Measurements from ENCODE around the gene ASMTL. TPM values are rescaled to one million over a fixed set of nuclear protein-coding genes. Genes with fewer than 3 reads are reported as not detected.
A peak's percentile ranks its signal among the peaks of the same experiment; 100 is the strongest.

ASMTL gene
- total RNA-seq, 1 donor from 2014 or later = 27.1 TPM

- no peak for TF ChIP-seq CTCF (IDR thresholded peaks at IDR 0.05)
- Histone ChIP-seq H3K4me1 (no peaks in the 10 kb centered on the region), H3K9me3 (no peaks in the 10 kb centered on the region), H3K36me3 (peaks cover 2 to 21% of the 10 kb centered on the region in 2 donors), H3K27me3 (no peaks in the 10 kb centered on the region), H3K4me3 (no peak overlapping the region), H3K27ac (no peak overlapping the region)
- peak in 1 of 2 donors; percentile 37 for DNase-seq (ENCODE audit: low spot score in 2 of 2)
- intact Hi-C loops (cut with DNase I) = no loop called here
Observed at GRCh38 chrX:1444561-1445500, 7.9 kb downstream of the ASMTL start.

GRCh38 chrX:1443496-1444075 lies 9.1 kb downstream of the ASMTL start:
- H3K9me3 ChIP-seq = no peaks in the 10 kb centered on the region
- peaks cover 5 to 32% of the 10 kb centered on the region in 2 donors for H3K36me3 ChIP-seq
- H3K4me3 ChIP-seq = no peak overlapping the region
- no peaks in the 10 kb centered on the region for H3K4me1 ChIP-seq
- H3K27me3 ChIP-seq = no peaks in the 10 kb centered on the region
- intact Hi-C loops (cut with DNase I) = no loop called here
- H3K27ac ChIP-seq = no peak overlapping the region
- DNase-seq (ENCODE audit: low spot score in 2 of 2) = peak in 1 of 2 donors; percentile 48
- no peak for TF ChIP-seq CTCF (IDR thresholded peaks at IDR 0.05)

GRCh38 chrX:1442724-1443367 lies 9.9 kb downstream of the ASMTL start:
- intact Hi-C loops (cut with DNase I) = no loop called here
- no peaks in the 10 kb centered on the region for H3K9me3 ChIP-seq
- no peaks in the 10 kb centered on the region for H3K27me3 ChIP-seq
- peaks cover 8 to 40% of the 10 kb centered on the region in 2 donors for H3K36me3 ChIP-seq
- DNase-seq (ENCODE audit: low spot score in 2 of 2) = peak in 1 of 2 donors; percentile 42
- TF ChIP-seq CTCF (IDR thresholded peaks at IDR 0.05) = no peak
- no peak overlapping the region for H3K4me3 ChIP-seq
- no peak overlapping the region for H3K27ac ChIP-seq
- H3K4me1 ChIP-seq = no peaks in the 10 kb centered on the region

- H3K4me1 ChIP-seq = no peaks in the 10 kb centered on the region
- TF ChIP-seq CTCF (IDR thresholded peaks at IDR 0.05) = no peak
- peak in 1 of 2 donors; percentile 50 for DNase-seq (ENCODE audit: low spot score in 2 of 2)
- intact Hi-C loops (cut with DNase I) = no loop called here
- no peak overlapping the region for H3K27ac ChIP-seq
- H3K4me3 ChIP-seq = no peak overlapping the region
- peaks cover 10 to 46% of the 10 kb centered on the region in 2 donors for H3K36me3 ChIP-seq
- H3K9me3 ChIP-seq = no peaks in the 10 kb centered on the region
- no peaks in the 10 kb centered on the region for H3K27me3 ChIP-seq
Observed at GRCh38 chrX:1442016-1442665, 10.6 kb downstream of the ASMTL start.

- Histone ChIP-seq H3K27ac (no peak overlapping the region), H3K36me3 (peaks cover 22 to 59% of the 10 kb centered on the region in 2 donors), H3K9me3 (no peaks in the 10 kb centered on the region), H3K4me3 (no peak overlapping the region), H3K27me3 (no peaks in the 10 kb centered on the region), H3K4me1 (no peaks in the 10 kb centered on the region)
- TF ChIP-seq CTCF (IDR thresholded peaks at IDR 0.05) = no peak
- no peak for DNase-seq (ENCODE audit: low spot score in 2 of 2)
- intact Hi-C loops (cut with DNase I) = no loop called here
Observed at GRCh38 chrX:1440506-1440905, 12.2 kb downstream of the ASMTL start.

All from ascending aorta (tissue), 2 donors.